NCI-H2107 treated with DMSO at 0.1 percent for 48 hours (cell line): ENCODE measurements around the gene SEC24D.

ENCODE experiments used
- DNase-seq: peaks from one replicate; lab custom pipeline; 2025; ENCODE audit not compliant: unreplicated experiment; lab: John Stamatoyannopoulos, UW

SEC24D gene

GRCh38 chr4:118755438-118756226, 80.3 kb downstream of the SEC24D start:
- DNase-seq: no peak

DNA sequence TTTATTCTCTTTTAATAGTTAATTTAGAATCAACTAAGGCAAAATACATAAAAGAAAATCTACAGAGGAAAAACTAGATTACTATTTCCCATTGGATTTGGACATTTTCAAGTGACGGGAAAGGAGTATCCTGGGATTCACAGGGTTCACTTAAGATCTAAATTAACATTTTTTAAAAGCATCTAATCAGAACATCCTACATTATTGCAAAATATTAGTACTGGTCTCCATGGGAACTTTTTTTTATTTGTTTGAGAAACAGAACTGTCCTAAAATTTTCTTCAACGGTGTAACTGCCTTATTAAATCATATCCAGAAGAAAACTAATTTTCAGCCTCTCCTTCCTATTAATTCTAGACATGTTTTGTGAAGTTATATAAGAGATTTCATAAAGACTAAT, 81.0 kb downstream of the SEC24D start:
- no peak for DNase-seq

DNA sequence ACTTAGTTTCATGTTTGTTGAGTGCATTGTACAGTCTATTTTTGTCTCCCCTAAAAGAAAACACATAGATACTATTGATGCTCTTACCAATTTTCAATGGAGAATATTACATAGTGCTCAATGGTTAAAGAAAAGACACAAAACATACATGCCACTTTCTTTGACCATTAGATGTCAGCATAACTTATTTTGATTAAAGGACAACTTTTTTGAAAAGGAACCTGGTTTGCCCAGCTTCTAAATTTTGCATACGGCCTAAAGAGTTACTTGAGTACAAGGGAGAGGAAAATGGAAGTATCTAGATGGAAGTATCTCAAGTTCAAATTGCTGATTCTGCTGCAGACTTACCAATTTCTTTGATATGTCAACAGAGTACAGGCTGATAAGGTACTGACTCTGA, 82.2 kb downstream of the SEC24D start:
- no peak for DNase-seq

GRCh38 chr4:118753096-118753495, 82.8 kb downstream of the SEC24D start:
- no peak for DNase-seq

DNA sequence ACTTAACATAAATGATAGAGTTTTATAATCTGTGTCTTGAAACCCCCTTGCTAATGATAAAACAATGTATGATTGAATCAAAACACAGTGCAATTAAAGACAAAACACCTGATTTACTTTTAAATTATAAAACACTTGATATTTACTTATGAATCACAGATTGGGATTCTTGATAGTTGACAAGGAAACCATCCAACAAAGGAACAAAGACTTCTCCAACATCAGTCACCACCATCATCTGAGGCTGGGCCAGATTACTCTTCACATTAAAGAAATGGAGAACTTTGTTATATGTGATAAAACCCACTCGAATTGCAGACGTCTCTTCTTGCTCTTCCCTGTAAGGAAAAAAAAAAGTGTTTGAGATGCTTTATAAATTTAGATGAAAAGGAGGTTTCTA, 83.4 kb downstream of the SEC24D start:
- DNase-seq: no peak

DNA sequence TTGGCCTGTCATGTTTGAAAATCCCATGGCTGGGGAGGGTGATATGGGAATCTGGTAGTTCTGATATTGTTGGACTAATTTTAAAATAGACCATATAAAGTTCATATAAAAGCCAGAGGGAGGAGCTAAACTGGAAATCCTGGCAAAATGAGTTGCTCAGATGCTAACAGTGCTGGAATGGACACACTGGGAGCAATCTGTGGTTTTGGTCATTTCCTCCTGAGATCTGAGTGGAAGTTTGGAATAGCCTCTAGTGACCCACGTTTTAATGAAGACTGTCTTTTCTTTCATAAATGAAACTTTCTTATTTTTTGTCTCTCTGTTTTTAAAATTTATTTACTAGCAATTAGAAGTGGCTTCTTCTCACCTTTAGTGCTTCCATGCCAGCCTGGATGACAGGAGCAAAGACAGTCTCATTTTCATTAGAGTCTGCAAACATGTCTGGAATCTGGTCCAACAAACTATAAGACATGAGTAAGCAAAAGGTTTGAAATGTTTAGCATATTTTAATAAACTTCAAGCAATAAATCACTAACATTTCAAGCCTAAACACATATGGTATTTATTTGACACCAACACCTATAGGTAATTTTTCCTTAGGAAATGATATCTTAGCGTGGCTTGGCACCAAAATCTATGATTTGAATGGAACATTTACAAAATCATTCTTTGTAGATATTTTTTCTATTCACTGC, 84.2 kb downstream of the SEC24D start:
- DNase-seq: no peak

DNA sequence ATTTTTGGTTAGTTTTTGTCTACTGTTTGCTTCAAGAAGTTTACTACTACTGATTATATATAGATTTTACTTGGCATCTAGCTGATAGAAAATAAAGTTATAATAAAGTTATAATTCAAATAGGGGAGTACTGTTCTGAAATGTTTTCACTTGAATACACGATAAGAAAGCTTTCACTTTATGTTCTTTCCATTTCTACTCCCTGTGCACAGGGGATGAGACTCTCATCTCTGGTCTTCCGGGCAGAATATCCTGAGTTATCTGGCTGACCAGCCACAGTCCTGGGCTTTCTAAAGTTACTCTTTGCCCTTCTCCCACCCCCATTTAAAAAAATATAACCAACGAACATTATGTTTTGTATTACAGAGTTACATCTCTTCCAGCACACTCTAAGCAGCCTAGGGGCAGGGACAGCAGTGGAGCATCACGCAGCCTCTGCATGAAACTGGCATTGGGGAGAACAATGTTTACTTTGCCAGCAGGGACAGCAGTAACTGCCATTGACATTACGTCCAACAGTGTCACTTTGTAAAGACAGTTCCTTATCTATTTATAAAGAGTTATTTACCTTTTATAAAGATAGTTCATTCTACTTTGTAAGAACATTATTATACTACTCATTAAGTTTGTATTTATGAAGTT, 86.5 kb downstream of the SEC24D start:
- no peak for DNase-seq

- no peak for DNase-seq
These were observed 89.5 kb downstream of the SEC24D start for GRCh38 chr4:118746251-118746919.

DNA sequence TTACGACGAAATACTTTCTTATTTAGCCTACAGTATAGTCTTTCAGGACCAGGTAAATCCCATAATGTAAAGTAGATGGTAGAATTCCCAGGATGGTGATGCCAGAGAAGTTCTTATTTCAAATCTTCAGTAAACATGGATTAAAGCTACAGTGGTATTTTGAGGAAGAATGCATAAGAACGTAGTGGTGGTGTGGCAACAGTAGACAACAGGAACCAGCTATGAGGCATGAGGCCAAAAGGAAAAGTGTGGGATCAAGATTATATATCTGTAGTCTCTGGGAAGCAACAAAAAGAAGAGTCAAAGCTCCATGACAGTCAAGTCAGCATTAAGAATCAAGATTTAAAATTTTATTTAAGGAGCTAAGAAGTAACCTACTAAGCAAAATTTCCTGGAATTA, 90.6 kb downstream of the SEC24D start:
- no peak for DNase-seq

DNA sequence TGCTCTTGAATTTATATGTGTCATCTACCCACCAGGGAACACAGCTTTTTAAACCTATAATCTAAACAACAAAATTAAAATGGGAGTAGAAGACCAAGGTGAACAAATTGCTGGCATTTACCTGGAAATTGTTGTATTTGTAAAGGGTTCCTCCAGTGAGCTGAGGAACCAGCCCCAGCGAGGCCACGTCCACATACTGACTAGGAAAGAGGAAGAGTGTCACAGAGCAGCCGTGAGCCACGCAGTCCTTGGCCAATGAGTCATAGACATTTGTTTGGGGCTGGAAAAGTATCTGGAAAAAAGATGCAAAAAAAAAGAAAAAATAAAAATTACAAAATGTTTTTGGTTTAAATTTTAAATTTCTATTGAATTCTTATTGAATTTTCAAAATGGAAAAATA, 92.1 kb downstream of the SEC24D start:
- DNase-seq: no peak

- no peak for DNase-seq
These were observed 93.9 kb downstream of the SEC24D start for GRCh38 chr4:118742050-118742449.

DNA sequence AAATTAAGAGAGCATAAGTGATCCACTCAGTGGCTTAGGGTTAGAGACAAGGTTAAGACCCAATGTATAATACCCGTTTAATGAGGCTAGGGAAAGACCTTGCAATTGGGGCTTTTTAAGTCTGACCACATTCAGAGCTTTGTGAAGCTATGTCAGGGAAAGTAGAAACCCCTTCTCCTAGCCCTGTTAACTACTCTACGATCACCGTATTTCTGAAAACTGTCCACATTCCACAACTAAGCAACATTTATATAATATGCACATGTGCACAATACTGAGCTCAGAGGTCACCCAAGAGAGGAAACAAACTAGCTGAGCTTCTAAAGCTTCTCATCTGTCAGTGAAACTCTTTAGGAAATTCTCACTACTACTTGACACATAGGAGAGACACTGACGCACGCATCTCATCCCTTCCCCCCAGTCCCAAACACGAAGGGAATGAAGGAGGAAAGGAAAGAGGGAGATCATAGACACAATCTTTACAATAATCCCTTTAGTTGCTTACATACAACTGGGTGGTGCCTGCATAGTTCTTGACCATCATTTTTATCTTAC, 94.5 kb downstream of the SEC24D start:
- DNase-seq: no peak

DNA sequence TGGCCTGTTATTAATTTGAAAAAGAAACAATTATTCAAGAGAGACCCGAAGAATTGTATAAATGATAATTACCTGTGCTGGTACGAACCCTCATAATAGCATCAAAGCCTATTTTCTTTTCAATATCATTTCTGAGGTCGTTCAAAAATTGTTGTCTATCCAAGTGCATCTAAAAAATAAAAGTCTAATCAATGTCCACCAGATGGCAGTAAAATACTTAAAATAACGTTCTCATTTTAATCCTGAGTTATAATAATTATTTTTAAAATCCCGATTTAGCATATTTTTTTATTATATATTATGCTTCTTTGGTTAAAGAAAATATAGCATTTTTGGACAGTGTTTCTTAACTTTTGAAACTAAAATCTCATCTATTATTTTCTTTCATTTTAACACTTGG, 95.1 kb downstream of the SEC24D start:
- no peak for DNase-seq

GRCh38 chr4:118739022-118739713, 96.8 kb downstream of the SEC24D start:
- no peak for DNase-seq

DNA sequence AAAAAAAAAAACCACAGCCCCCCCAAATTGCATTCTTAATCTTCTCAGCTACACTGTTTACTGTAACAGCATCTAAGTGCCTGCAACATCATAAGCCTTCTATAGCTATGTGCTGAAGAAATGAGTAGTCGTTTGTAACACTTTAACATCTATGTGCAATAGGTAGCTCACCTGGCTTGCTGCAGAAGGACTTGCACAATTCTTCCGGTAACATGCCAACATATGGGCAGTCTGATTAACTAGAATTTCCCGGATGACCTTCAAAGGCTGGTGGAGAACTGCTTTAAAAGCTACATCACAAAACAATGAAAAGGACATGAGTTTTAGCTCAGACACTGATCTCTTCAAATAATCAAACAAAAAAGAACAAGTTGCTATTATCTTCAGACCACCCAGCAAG, 97.8 kb downstream of the SEC24D start:
- no peak for DNase-seq

DNA sequence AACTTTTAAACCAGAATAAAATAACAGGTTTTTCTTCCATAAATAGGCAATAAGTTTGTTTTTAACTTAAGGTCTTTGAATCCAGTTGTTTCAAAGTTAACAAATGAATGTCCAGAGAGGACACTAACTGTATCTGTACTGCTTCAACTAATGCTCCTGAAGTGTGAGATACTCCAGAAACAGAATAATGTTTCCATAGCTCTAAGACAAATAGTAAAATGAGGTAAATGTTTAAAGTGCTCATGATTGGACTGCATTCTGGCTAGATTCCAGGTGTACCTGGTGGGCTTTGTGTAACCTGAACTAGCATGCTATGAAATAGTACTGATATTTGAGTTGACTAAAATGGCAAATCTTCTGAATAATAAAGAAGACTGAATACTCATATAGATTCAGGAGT, 99.0 kb downstream of the SEC24D start:
- DNase-seq: no peak

- no peak for DNase-seq
These were observed 101.3 kb downstream of the SEC24D start for GRCh38 chr4:118734491-118735205.

GRCh38 chr4:118732591-118733330, 103.2 kb downstream of the SEC24D start:
- no peak for DNase-seq

DNA sequence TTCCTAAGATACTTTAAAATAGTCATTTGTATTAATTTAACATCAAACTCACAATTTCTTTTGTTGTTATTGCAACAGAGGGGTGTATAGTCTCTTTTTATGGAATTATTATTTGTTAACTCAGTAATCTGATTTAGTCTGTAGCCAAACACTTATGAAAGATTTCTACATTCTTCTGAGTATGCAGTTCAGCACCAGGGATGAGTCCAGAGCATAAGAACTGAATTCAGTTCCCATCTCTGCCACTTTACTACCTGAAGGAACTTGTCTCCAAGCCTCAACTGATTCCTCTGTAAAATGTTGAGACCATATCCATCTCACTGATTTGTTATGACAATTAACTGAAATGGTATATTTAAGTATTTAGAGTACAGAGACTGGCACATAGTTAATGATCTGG, 105.2 kb downstream of the SEC24D start:
- DNase-seq: no peak
